NCI-H345 (cell line): Measurements from ENCODE around the gene DNAJB6.

Experiments used
- DNase-seq: peaks from one replicate; lab custom pipeline; 2025; lab: John Stamatoyannopoulos, UW

DNAJB6 gene

GRCh38 chr7:157336383-157337315 lies at the start of gene DNAJB6:
DNAJB6 (plus strand) TSS chr7:157337004; CDS start chr7:157358573, 21,569 bp downstream.
- DNase-seq, result peak; percentile 94

GRCh38 chr7:157291404-157292080 lies 45.3 kb upstream of the DNAJB6 start:
- no peak for DNase-seq

- no peak for DNase-seq
Measured at GRCh38 chr7:157292258-157292657, 44.5 kb upstream of the DNAJB6 start.

- no peak for DNase-seq
Measured at GRCh38 chr7:157292770-157293412, 43.9 kb upstream of the DNAJB6 start.

- no peak for DNase-seq
Measured at GRCh38 chr7:157293413-157293788, 43.4 kb upstream of the DNAJB6 start.

GRCh38 chr7:157294773-157295172 lies 42.0 kb upstream of the DNAJB6 start:
- no peak for DNase-seq

- no peak for DNase-seq
Measured at GRCh38 chr7:157295338-157295737, 41.5 kb upstream of the DNAJB6 start.

GRCh38 chr7:157297185-157297584 lies 39.6 kb upstream of the DNAJB6 start:
- no peak for DNase-seq

GRCh38 chr7:157299317-157299612 lies 37.5 kb upstream of the DNAJB6 start:
- no peak for DNase-seq

GRCh38 chr7:157299613-157300368 lies 37.0 kb upstream of the DNAJB6 start:
- no peak for DNase-seq

GRCh38 chr7:157300369-157300825 lies 36.4 kb upstream of the DNAJB6 start:
- DNase-seq, result no peak

GRCh38 chr7:157301610-157302120 lies 35.1 kb upstream of the DNAJB6 start:
- no peak for DNase-seq

GRCh38 chr7:157306846-157307838 lies 29.7 kb upstream of the DNAJB6 start:
- no peak for DNase-seq

GRCh38 chr7:157309988-157310668 lies 26.7 kb upstream of the DNAJB6 start:
- no peak for DNase-seq

- no peak for DNase-seq
Measured at GRCh38 chr7:157310676-157311185, 26.1 kb upstream of the DNAJB6 start.

GRCh38 chr7:157312941-157313340 lies 23.9 kb upstream of the DNAJB6 start:
- no peak for DNase-seq

- DNase-seq, result no peak
Measured at GRCh38 chr7:157313645-157314044, 23.2 kb upstream of the DNAJB6 start.

GRCh38 chr7:157318015-157318706 lies 18.6 kb upstream of the DNAJB6 start:
- no peak for DNase-seq

GRCh38 chr7:157320608-157320980 lies 16.2 kb upstream of the DNAJB6 start:
- no peak for DNase-seq
